Limb (tissue), 2 donors: ENCODE measurements around the gene PPM1H.
"Not testable (repeated sequence)": the region's sequence is repeated elsewhere in the genome, so short reads cannot be mapped to it uniquely, and the experiment has no call there.

Source experiments
- DNase-seq, 2 donors: peaks; one replicate each; pipeline ENCODE4 v3.0.0-alpha.2; 2016; ENCODE audit errors: extremely low spot score in 2 of 2

The PPM1H gene

DNA sequence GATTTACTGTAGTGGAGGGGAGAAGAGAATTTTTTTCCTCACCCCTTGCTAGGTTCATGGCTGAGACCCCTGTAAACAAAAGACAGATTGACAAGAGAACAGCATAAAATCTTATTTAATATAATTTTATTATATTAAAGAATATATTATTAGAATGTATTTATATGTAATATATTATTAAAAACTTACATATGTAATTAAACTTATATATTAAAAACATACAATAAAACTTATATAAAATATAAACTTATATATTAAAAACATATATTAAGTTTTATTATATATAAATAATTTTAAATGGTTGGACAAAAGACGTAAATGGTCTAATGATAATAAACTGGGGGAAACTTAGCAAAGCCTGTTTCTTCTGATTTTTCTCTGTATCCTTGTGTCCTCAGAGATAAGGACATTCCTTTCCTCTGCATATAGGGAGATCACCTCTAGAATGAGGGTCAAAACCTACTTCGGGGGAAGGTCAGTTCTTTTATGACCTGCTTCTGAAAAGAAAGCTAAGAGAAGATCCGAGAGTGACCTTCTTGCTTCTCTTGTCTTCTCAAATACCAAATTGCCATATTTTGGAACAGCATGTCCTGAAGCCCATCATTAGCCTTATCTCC is 8.9 kb upstream of the PPM1H start:
- no peak for DNase-seq

DNA sequence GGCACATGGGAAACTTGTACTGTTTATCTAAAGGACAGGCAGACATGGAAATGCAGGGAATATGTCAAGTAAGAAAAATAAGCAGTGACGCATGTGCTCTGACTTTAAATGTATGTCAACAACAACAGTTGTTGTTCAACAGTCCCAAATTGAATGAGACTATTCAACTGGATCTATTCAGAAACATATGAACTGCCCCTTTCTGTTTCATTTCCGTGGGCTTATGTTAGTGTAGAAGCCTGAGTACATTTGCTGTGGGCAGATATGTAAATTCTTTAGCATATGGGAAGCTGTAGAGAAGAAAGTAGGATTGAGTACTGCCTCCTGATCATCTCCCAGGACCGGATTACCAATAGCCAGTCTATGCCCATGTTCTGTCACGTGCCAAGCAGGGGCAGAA is 7.4 kb upstream of the PPM1H start:
- DNase-seq, result not testable (repeated sequence)

DNA sequence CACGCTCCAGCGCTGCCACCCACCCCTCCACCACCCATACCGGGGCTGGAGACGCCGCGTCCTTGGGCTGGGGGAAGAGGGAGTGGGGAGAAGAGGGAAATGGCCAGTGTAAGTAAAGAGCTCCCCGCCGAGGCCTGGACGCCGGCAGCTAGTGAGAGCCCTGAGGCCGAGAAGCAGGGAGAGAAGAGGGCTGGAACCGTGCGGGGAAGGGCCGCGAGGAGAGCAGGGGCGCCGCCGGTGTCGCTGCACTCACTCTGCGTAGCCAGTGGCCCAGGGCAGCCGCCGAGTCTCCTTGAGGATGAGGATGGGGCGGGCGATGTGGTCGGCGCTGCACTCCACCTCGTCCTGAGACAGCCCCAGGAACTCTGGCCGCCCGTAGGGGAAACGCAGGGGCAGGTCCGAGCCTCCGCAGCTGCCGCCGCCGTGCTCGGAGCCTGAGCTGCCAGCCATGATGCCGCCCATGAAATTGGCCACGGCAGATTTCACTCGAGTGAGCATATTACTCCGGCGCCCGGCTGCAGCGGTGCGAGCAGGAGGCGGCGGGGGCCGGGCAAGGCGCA is 631 bp downstream of the PPM1H start:
- peak in 1 of 2 donors; percentile 60 for DNase-seq

DNA sequence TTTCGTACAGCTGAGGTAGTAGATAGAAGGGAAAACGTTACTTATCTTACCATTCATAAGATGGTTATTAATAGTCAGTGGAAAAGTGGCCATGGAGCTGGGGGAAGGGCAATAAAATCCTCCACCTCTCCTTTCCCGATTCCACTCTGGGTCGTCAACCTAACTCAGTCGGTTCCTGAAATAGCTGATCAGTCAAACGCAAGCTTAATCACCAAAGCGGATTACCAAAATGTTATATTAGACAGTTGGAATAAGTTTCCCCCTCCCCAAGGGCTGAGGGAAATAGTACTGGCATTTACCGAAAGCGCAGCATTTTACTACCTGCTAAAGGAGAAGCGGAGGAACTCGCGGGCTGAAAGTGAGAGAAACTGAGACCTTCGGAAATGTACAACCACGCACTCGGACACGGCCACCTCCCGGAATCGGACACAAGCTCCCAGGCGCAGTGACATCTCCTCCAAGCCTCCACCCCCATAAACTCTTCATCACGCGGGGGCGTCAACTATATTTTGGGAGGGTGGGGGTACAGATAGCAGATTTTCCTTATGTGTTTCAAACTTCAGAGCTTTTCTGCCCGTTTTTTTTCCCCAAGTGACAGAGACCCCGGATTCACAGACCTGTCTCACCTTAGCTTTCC is 1.2 kb downstream of the PPM1H start:
- no peak for DNase-seq

DNA sequence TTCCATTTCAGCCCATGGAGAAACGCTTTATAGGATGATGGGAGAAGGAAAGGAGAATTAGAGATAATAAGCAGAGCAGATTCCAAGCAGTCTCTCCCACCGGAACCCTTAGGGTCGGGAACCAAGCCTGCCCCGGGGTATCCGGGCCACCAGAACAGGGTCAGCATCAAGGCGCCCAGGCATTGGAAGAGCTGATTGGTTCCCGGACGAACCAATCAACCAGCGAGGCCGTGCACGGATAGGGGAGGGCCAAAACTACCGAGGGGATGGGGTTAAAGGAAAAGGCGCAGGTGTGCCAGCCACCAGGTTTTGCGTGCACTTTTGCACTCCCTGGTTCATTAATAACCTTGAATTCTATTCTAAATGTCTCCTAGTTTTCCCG is 1.7 kb downstream of the PPM1H start:
- DNase-seq, result peak in 1 of 2 donors; percentile 50

DNA sequence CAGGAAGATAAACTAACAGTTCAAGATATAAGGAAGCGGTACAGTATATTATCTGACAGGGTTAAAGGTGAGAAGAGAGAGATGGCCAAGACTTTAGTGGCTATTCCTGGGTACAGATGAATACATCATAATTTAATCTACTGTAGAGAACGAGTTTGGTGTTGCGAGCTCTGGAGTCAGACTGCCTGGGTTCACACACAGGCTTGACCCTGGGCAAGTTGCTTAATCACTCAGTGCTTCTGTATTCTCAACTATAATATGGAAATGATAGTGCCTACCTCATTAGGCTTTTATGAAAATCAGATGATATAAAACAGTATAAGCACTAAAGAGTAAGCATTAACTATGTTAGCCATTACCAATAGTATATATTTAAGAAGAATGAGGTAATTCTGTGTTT is 3.5 kb downstream of the PPM1H start:
- DNase-seq, result no peak

DNA sequence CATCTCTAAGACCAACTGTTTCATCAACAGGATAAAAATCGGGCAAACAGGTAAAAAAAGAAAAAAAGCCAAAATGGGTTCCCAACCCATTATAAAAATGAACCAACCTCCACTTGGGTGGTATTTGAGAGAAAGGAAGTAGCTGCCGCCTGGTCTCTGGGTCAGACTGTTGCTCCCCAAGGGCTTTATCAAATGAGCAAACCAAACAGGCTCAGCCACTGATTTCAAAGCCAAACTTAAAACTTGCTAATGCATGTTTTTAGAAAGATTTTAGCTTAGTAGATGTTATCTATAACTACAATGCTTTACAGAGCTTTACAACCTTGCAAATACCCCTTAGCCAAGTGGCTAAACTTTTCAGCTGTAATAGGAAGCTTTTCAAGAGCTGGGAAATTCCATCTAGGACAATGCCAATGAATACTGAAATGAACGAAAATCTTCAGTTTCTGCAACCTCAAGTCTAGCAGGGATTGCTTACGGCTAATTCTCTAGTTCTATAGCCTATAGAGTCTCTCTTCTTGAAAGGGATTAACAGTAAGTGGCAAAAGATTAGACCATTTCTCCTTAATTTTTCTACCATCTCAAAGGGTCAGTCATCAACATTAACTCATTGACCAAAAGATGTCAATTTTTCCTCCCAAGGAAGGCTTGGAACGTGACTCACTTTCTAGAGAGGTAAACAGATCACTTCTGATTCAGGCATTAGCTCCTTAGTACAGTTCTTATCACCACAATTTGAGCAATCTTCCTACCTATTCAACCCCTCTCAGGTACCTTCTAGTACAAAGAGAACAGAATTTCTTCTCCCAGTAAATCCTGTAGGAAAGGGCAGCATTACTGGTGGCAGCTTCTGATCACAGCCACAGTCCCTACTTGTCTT is 4.2 kb downstream of the PPM1H start:
- DNase-seq, result no peak

DNA sequence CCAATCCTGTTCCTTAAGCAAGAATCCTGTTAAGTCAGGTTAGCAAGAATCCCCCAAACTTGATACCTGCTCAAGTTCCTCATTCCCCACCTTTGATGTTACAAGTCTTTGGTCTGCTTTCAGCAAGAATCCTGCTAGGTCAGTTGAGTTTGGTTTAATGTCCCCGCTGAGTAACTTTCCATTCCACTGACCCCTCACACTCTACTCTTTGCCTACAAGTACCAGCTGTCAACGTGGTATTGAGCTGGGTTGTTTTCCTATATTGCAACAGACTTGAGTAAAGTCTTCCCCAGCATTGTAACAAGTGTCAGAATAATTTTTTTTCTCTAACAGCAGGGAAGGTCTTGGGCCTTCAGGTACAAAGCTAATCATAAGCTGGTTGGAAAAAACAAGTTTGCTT is 6.3 kb downstream of the PPM1H start:
- DNase-seq, result no peak

DNA sequence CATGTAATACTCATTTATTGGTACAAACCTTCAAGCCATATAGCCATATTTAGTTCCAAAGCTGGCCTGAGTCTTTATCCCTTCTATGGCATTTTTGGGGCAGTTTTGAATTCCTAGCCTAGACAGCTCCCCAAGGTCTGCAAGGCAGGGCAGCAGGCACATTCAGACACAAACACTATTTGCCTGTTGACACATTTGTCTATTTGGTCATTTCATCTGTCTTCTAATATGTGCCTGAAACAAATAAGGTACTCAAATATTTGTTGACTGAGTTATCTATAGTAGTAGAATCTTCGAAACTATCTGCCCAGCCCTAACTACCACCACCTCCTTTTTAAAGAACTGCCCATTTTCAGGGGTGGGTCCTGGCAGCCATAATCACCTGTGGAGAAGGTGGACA is 9.3 kb downstream of the PPM1H start:
- DNase-seq, result no peak

DNA sequence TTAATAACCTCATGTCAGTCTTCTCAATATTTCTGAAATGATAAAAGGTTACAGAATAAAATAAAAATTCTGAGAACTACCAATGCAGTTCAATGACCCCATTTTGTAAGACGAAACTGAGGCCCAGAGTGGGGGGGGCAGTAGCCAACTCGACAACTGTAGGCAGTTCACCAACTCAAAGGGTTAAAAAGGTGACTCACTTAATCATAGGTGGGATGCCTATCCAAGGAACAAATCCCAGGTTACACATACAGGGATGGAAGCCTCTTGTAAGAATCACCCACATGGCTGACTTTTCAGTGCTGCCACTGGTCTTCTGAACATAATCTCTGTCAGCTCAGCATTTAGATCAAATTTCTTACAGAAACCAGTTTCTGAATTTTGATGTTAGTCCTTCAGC is 10.9 kb downstream of the PPM1H start:
- no peak for DNase-seq

DNA sequence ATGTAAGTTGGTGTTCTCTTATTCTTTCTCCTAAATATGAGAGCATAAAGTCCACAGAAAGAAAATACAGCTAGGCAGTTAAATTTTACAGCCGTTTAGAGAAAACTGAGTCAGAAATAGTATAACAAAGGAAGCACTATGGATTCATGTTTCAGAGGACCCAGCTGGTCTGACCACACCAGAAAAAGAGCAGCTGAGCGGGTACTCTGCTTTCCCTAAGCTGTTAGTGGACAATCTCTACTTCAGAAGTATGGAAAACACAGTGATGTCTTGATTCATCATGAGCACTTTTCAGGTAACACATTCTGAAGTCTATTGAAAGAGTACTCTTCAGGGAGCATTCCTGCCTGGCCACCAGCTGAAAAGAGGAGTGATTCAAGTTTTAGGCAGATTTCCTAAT is 12.4 kb downstream of the PPM1H start:
- no peak for DNase-seq

DNA sequence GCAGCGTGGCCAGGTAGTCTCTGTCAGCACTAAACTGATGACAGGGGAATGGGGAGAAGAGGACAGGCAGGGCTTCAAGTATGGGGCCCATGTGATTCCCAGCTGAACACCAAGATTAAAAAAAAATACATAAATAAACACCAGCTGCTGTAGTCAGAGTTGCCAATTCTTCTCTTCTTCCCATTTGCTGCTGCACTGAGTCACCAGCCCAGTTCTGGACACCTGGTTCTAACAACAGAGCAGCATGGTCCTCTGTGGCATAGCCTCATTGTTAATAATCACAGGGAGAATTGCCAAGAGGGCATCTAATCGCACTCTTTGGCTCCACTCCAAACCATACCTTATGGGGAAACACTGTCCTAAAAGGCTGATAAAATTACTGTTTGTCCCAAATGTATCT is 15.1 kb downstream of the PPM1H start:
- DNase-seq, result peak in 1 of 2 donors; percentile 18

DNA sequence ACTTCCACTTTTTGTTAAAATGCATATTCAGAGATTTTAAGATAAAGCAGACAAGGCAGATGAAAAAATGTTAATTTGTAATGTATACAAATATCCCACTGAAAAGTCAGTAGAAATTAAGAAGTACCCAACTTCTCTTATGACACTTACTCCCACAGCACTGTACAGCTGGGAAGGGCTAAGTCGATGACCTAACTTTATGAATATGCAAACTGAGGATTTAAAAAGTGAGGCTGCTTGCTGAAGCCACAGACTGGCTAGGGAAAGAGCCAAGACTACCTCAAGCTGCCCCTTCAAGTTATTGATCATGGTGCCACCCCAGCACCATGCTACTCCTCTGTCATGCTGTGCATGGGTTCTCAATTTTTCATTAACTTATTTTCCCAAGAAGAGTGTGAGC is 17.0 kb downstream of the PPM1H start:
- DNase-seq, result no peak

DNA sequence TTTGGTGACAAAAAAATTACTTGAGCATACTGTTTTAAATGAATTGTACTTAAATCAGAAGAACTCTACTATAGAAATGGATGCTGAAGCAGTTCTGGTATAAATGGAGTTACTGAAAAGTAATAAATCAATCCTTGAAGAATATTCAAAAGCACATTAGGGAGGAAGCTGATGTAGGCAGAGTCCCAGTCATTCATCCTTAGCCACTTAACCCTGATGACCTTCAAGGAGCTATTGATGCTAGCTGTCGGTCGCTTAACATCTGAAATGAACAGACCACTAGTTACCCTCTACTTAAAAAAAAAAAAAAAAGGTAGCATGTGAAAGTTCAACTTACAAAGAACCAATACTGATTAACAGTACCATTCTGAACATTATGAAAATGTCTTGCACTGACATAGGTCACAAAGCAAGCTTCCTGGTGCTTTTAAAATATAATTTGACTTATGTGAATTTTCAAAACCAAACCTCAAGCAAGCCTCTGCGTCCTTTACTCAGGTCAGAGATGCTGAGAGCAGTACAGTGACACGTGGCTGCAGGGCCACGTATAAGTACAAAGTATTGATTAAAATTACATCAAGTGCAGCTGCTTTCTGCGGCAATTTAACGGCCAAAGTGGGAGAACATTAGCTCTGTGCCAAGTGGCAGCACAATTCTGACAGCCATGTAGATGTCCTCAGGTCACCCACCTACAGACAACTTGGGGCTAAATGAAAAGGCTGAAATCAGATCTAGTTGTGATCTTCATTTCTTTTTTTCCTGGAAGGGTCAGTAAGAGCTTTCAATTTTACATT is 18.1 kb downstream of the PPM1H start:
- no peak for DNase-seq

DNA sequence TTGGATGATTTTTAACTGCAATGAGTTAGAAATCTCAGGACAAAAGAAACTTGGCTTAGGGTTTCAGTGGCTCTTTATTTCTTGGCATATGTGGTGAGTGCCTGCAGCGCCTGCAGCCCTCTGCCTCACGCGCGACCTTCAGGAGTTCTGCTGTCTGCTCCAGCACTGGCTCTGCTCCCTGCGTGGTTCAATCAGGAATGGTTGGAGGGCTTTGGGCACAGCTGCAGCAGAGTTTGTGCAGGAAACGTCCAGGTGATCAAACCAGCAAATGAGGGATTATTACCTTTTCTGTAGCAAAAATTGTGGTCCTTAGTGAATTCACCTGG is 19.8 kb downstream of the PPM1H start:
- DNase-seq, result no peak

DNA sequence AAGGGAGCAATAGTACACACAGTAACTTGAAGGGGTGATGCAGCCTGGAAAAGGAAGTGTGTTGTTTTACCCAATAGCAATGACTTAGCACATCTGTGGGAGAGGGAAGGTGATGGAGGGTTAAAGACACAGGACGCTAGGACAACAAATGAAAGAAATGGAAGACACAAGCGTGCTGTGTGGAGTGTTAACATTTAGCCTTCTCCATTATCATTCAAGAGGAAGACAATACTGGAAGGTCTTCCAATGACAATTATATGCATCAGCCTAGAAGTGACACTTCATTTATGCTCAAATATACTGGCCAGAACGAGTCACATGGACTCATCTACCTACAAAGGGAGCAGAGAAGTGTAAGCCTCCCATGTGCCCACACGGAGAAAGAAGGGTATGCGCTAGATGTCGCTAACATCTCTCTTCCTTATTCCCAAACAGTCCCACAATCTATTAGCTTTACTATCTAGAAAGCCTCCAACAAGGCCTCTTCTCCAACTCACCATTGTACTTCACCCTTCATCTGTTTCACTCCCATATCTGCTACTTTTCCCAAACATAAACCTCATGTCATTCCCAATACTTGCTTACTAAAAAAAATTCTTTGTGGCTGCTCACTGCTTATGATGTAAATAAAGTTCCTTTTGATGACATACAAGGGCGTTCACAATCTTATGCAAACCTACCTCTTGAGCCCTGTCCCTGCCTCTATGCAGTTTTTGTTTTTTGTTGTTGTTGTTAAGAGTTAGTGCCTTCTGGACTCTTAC is 20.3 kb downstream of the PPM1H start:
- no peak for DNase-seq

DNA sequence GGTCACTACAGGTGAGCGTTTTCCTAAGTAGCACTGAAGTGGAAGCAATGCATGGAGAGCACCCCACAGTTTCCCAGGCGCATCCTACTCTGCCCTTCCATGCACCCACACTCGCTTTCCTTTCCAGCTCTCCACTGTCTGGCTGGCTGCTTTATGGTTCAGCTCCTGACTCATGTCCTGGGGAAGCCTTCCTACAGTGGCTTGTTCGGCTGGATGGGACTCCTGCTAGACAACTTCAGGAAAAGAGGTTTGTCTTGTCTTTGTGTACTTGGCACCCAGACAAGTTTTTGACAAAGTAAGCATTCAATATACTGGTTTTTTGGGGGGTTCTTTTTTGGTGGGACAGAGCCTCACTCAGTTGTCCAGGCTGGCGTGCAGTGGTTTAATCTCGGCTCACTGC is 21.6 kb downstream of the PPM1H start:
- no peak for DNase-seq

DNA sequence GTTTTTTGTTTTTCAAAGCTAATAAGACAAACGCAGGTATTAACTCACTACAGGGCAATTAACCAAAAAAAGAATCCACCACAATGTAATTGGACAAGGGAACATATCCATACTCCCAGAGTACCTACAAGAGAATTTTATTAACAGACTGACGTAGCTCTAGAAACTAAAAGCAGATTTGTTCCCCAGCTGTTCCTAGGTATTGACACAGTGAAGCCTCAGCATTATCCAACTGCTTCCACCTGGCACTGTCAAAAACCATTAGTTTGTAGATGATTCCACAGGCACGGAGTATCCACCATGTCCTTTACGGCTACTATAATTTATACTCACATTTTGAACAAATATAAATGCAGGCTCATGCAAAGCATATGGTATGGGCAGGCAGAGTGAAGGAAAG is 22.3 kb downstream of the PPM1H start:
- no peak for DNase-seq

DNA sequence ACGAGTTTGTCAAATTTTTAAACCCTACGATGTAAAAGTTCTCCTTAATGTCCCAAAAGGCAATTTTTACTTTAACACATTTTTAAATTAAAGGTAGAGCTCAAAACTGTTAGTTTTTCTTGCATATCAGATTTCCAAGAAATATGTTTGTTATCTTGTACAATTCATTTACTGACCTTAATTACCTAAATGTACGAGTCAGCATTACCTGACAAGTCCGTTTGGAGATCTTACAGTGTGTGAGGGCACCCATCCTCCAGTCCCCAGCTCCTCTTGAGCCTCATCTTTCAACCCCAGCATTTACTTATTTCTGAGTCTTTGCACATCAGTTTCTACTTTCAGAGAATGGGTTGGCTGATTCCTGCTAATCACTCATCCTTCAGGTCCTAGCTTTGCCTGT is 23.7 kb downstream of the PPM1H start:
- DNase-seq, result no peak

DNA sequence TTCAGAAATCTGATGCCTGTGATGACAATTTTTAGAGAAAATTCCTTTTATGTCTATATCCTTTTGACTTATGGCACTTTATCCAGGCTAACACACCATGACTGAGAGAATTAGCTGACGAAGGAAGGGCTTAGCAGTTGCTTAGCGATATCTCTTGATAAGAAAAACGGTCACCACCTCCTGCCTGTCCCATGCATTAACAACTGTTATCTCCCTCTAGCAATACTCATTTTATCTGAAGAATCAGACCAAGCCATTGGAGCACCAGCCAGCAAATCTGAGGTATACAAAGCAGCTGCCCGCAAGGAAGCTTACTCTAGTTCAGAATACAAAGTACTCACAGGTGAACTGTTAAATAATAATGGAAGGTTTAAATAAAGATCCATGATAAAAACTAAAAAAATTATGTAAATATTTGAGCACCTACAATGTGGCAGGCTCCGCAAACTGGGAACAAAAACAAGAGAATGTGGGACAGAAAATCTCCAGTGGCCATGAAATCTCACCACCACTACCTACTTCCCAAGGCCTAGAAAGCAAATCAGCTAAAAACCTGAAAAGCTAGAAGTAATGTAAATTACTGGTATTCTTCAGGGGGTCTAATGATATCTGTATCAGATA is 24.3 kb downstream of the PPM1H start:
- no peak for DNase-seq

DNA sequence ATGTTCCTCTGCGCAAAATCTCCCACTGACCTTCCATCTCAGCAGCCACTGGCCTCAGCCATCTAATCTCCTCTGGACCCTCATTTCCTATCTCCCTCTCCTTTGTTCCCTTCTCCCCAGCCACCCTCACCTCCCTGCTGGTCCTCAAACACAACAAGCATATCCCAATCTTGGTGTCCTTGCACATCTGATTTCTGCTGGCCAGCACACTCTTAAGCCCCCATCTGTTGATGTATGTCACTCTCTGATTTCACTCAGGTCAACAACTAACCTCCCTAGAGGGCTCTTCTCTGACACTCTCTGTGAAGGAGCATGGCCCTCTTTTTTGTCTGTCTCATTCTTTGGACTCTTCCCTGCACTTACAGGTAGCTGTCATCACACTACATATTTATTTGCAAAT is 25.6 kb downstream of the PPM1H start:
- DNase-seq, result no peak
